WTC11 (cell line): Measurements from ENCODE around the gene HHAT. TPM values are rescaled to one million over a fixed set of nuclear protein-coding genes. Genes with fewer than 3 reads are reported as not detected.

Source experiments
- ATAC-seq: fragments of 200-7000 bp; cut with Tn5 transposase; 2 replicates; pipeline ENCODE4 v1.10.0; 2021; ENCODE audit warnings: mild to moderate bottlenecking, moderate library complexity
- CTCF ChIA-PET: fragments of 300-600 bp; sonication (Branson Sonifier 250); formaldehyde crosslinking; loops from one replicate; lab custom pipeline; 2021; ENCODE audit warnings: antibody characterized with exemption; lab: Charles Lee
- POLR2A ChIA-PET: fragments of 350-600 bp; sonication (Branson Sonifier 250); formaldehyde crosslinking; loops from one replicate; lab custom pipeline; 2021; ENCODE audit warnings: antibody characterized with exemption; lab: Charles Lee
- DNase-seq: peaks from one replicate; pipeline ENCODE4 v3.0.0; 2021; ENCODE audit warnings: low spot score
- H3K27ac Mint-ChIP-seq: 2 replicates; pipeline ENCODE4 v1.8.0; 2021; ENCODE audit warnings: mixed read lengths
- H3K27me3 Mint-ChIP-seq: 2 replicates; pipeline ENCODE4 v1.8.0; 2021; ENCODE audit warnings: low read depth, mild to moderate bottlenecking, moderate library complexity, mixed read lengths
- H3K36me3 Mint-ChIP-seq: 2 replicates; pipeline ENCODE4 v1.8.0; 2021; ENCODE audit warnings: mixed read lengths
- H3K4me1 Mint-ChIP-seq: 2 replicates; pipeline ENCODE4 v1.8.0; 2022; ENCODE audit warnings: mixed read lengths
- H3K4me3 Mint-ChIP-seq: 2 replicates; pipeline ENCODE4 v1.8.0; 2021; ENCODE audit warnings: mild to moderate bottlenecking, moderate library complexity, mixed read lengths
- H3K9me3 Mint-ChIP-seq: 2 replicates; pipeline ENCODE4 v1.8.0; 2021; ENCODE audit warnings: mixed read lengths
- ELF4 ChIP-seq: sonication (generic); formaldehyde crosslinking; IDR thresholded peaks from 2 replicates; pipeline ENCODE4 v1.8.1; 2022; ENCODE audit warnings: low read depth, mild to moderate bottlenecking, moderate library complexity, missing genetic modification reagents
- EMX1 ChIP-seq: fragments of 250-450 bp; sonication (Bioruptor Pico); IDR thresholded peaks from 2 replicates; pipeline ENCODE4 v1.8.0; 2021; ENCODE audit warnings: mild to moderate bottlenecking
- FOXP1 ChIP-seq: sonication (generic); formaldehyde crosslinking; IDR thresholded peaks from 2 replicates; pipeline ENCODE4 v1.8.0; 2022; ENCODE audit warnings: missing genetic modification reagents, mild to moderate bottlenecking, moderate library complexity, borderline replicate concordance
- HMGA2 ChIP-seq: fragments of 250-450 bp; sonication (Bioruptor Pico); IDR thresholded peaks from 2 replicates; pipeline ENCODE4 v1.4.0; 2021; ENCODE audit warnings: mild to moderate bottlenecking, moderate library complexity
- OVOL2 ChIP-seq: fragments of 250-450 bp; sonication (Bioruptor Pico); IDR thresholded peaks from 2 replicates; pipeline ENCODE4 v1.9.0; 2021; ENCODE audit warnings: mild to moderate bottlenecking, borderline replicate concordance
- RELA ChIP-seq: sonication (generic); formaldehyde crosslinking; IDR thresholded peaks from 2 replicates; pipeline ENCODE4 v1.8.1; 2022; ENCODE audit warnings: missing genetic modification reagents, mild to moderate bottlenecking, borderline replicate concordance
- SP1 ChIP-seq: sonication (generic); formaldehyde crosslinking; conservative IDR thresholded peaks from 2 replicates; pipeline ENCODE4 v1.8.1; 2022; ENCODE audit warnings: missing genetic modification reagents
- TCF7 ChIP-seq: sonication (generic); formaldehyde crosslinking; IDR thresholded peaks from 2 replicates; pipeline ENCODE4 v1.8.0; 2022; ENCODE audit warnings: mild to moderate bottlenecking, low read depth, missing genetic modification reagents, moderate library complexity
- TP53 ChIP-seq: sonication (generic); formaldehyde crosslinking; IDR thresholded peaks from 2 replicates; pipeline ENCODE4 v1.8.1; 2023; ENCODE audit warnings: mild to moderate bottlenecking, missing genetic modification reagents
- ZBTB21 ChIP-seq: sonication (generic); formaldehyde crosslinking; IDR thresholded peaks from 2 replicates; pipeline ENCODE4 v1.8.1; 2023; ENCODE audit warnings: mild to moderate bottlenecking, missing genetic modification reagents, borderline replicate concordance
- ZNF232 ChIP-seq: sonication (generic); formaldehyde crosslinking; IDR thresholded peaks from 2 replicates; pipeline ENCODE4 v1.8.0; 2022; ENCODE audit warnings: mild to moderate bottlenecking, missing genetic modification reagents
- total RNA-seq: library from RNA; stranded (reverse); gene quantifications from 3 replicates; pipeline ENCODE4 v1.2.3, GENCODE V29; 2021
- TF ChIP-seq, protein P1 (sequence below): sonication (generic); formaldehyde crosslinking; IDR thresholded peaks from 2 replicates; pipeline ENCODE4 v1.8.0; 2023; ENCODE audit warnings: mild to moderate bottlenecking, missing genetic modification reagents
- TF ChIP-seq, protein P2 (sequence below): sonication (generic); formaldehyde crosslinking; conservative IDR thresholded peaks from 2 replicates; pipeline ENCODE4 v1.8.1; 2022; ENCODE audit warnings: mild to moderate bottlenecking, missing genetic modification reagents
- TF ChIP-seq, protein P3 (sequence below): fragments of 250-450 bp; sonication (Bioruptor Pico); IDR thresholded peaks from 2 replicates; pipeline ENCODE4 v1.8.0; 2021; ENCODE audit warnings: mild to moderate bottlenecking
- TF ChIP-seq, protein P4 (sequence below): fragments of 250-450 bp; sonication (Bioruptor Pico); conservative IDR thresholded peaks from 2 replicates; pipeline ENCODE4 v1.9.0; 2021; ENCODE audit warnings: mild to moderate bottlenecking
- TF ChIP-seq, protein P5 (sequence below): sonication (generic); formaldehyde crosslinking; IDR thresholded peaks from 2 replicates; pipeline ENCODE4 v1.8.0; 2022; ENCODE audit warnings: mild to moderate bottlenecking, missing genetic modification reagents

The HHAT gene
- total RNA-seq, 1 experiment from 2014 or later: 0.39 TPM

DNA sequence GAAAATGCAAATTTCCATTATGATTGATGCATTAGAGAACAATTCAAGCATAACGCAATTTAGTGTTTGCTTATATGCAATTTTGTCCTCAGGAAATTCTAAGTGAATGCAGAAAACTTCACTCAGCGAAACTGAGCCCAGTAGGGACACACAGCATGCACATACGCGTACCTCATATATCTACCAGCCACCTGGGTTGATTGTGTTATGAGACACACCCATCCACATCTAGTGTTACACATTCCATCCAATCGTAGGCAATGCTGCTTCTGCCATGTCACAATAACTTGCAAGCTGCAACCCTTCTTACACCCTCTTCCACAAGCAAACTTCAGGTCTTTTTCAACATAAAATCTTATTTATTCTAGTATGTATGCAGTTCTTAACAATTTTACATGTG lies 312.9 kb downstream of the HHAT start:
- TF ChIP-seq, protein P1, sequence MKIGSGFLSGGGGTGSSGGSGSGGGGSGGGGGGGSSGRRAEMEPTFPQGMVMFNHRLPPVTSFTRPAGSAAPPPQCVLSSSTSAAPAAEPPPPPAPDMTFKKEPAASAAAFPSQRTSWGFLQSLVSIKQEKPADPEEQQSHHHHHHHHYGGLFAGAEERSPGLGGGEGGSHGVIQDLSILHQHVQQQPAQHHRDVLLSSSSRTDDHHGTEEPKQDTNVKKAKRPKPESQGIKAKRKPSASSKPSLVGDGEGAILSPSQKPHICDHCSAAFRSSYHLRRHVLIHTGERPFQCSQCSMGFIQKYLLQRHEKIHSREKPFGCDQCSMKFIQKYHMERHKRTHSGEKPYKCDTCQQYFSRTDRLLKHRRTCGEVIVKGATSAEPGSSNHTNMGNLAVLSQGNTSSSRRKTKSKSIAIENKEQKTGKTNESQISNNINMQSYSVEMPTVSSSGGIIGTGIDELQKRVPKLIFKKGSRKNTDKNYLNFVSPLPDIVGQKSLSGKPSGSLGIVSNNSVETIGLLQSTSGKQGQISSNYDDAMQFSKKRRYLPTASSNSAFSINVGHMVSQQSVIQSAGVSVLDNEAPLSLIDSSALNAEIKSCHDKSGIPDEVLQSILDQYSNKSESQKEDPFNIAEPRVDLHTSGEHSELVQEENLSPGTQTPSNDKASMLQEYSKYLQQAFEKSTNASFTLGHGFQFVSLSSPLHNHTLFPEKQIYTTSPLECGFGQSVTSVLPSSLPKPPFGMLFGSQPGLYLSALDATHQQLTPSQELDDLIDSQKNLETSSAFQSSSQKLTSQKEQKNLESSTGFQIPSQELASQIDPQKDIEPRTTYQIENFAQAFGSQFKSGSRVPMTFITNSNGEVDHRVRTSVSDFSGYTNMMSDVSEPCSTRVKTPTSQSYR: no peak
- no peak for TF ChIP-seq ZNF232
- TF ChIP-seq, protein P2, sequence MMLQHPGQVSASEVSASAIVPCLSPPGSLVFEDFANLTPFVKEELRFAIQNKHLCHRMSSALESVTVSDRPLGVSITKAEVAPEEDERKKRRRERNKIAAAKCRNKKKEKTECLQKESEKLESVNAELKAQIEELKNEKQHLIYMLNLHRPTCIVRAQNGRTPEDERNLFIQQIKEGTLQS (CRISPR knock-in tag): no peak
- TF ChIP-seq, protein P3, sequence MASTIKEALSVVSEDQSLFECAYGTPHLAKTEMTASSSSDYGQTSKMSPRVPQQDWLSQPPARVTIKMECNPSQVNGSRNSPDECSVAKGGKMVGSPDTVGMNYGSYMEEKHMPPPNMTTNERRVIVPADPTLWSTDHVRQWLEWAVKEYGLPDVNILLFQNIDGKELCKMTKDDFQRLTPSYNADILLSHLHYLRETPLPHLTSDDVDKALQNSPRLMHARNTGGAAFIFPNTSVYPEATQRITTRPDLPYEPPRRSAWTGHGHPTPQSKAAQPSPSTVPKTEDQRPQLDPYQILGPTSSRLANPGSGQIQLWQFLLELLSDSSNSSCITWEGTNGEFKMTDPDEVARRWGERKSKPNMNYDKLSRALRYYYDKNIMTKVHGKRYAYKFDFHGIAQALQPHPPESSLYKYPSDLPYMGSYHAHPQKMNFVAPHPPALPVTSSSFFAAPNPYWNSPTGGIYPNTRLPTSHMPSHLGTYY: no peak
- Mint-ChIP-seq H3K9me3 (no peaks in the 10 kb centered on the region), H3K4me1 (no peaks in the 10 kb centered on the region), H3K27ac (no peak overlapping the region), H3K27me3 (no peaks in the 10 kb centered on the region), H3K4me3 (no peak overlapping the region), H3K36me3 (no peaks in the 10 kb centered on the region)
- ATAC-seq (no peak), DNase-seq (no peak)
- CTCF ChIA-PET: no interaction called here
- POLR2A ChIA-PET: no interaction called here

DNA sequence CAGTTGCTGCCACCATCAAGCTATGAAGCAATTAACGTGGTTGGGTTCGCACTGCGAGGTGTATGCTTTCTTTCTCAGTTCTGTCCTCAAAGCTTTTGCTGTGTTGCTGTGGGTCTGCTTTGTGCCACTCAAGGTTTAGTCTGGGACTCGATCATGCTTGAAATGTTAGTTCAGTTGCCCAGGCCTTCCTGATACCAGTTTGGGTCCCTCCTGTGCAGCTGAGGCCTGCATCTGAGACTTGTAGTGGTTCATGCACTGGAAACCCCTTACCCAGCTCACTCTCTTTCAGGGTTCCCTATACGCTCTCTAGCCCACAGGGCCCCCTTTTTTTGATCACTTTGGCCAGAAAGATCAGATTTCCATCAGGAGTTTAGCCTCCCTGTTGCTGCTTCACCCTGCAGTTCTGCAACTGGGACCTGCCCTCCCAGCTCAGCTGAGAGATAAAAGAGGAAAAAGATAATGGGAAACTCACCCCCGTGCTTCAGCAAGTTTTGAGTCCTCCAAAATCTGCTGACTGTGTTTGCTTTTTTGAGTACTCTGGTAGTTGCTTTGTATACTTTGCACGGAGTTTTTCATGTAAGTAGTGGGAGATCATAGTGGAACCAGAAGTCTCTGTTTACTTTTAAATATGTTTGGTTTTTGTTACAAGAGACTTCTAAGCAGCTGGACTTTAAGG lies 317.0 kb downstream of the HHAT start:
- ChIA-PET CTCF (no interaction called here), POLR2A (no interaction called here)
- no peak for DNase-seq
- H3K27me3 Mint-ChIP-seq: no peaks in the 10 kb centered on the region
- TF ChIP-seq, protein P4, sequence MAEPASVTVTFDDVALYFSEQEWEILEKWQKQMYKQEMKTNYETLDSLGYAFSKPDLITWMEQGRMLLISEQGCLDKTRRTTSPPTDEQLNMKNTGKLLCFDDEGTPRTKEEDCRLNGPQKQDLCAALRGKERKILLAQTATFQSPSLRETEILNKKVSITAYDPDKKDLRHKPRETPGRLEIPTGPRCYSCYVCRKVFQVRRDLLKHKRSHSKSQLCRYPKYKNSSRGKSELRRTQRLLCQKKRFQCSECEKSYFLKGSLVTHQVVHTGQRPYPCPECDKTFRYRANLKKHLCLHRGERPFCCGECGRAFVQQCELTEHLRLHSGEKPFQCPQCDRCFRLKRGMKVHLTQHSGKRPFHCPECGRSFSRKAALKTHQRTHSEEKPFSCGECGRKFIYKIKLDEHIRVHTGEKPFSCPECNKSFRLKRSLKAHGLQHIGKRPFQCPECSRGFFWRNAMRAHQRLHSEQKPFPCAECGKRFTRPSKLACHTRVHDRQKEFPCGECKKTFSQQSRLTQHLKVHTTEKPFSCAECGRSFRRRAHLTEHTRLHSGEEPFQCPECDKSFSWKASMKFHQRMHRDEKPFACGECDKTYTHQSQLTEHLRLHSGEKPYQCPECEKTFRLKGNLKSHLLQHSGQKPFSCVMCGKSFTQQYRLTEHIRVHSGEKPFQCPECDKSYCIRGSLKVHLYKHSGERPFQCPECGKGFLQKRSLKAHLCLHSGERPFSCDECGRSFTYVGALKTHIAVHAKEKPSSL (CRISPR knock-in tag): no peak
- TF ChIP-seq SP1 (CRISPR knock-in tag) (no peak), FOXP1 (no peak), EMX1 (CRISPR knock-in tag) (no peak), TP53 (CRISPR knock-in tag) (no peak), ZBTB21 (CRISPR knock-in tag) (no peak), OVOL2 (CRISPR knock-in tag) (no peak), ELF4 (CRISPR knock-in tag) (no peak), TCF7 (CRISPR knock-in tag) (no peak), HMGA2 (CRISPR knock-in tag) (no peak), RELA (no peak)
- TF ChIP-seq, protein P5, sequence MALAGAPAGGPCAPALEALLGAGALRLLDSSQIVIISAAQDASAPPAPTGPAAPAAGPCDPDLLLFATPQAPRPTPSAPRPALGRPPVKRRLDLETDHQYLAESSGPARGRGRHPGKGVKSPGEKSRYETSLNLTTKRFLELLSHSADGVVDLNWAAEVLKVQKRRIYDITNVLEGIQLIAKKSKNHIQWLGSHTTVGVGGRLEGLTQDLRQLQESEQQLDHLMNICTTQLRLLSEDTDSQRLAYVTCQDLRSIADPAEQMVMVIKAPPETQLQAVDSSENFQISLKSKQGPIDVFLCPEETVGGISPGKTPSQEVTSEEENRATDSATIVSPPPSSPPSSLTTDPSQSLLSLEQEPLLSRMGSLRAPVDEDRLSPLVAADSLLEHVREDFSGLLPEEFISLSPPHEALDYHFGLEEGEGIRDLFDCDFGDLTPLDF (CRISPR knock-in tag): no peak
- TF ChIP-seq, protein P3: no peak
- no peak overlapping the region for H3K27ac Mint-ChIP-seq
- no peaks in the 10 kb centered on the region for H3K9me3 Mint-ChIP-seq
- H3K4me1 Mint-ChIP-seq: no peaks in the 10 kb centered on the region
- no peak overlapping the region for H3K4me3 Mint-ChIP-seq
- H3K36me3 Mint-ChIP-seq: no peaks in the 10 kb centered on the region
- ATAC-seq: no peak
